Mesendoderm (in vitro differentiated cells): Measurements from ENCODE around the gene JAZF1.

Experiments used
- DNase-seq: peaks from one replicate; pipeline ENCODE4 v3.0.0; 2013
- H2AK5ac ChIP-seq: 2 replicates; pipeline ENCODE4 v1.6.1; 2013; ENCODE audit warnings: low read length, inconsistent platforms
- H2BK120ac ChIP-seq: 2 replicates; pipeline ENCODE4 v1.6.1; 2013; ENCODE audit warnings: low read depth, mild to moderate bottlenecking, low read length, moderate library complexity, mixed read lengths
- H2BK15ac ChIP-seq: replicated peaks from 2 replicates; pipeline ENCODE4 v1.6.1; 2013; ENCODE audit warnings: low read depth, mild to moderate bottlenecking, moderate library complexity
- H2BK5ac ChIP-seq: 2 replicates; pipeline ENCODE4 v1.6.1; 2013; ENCODE audit warnings: low read length, inconsistent platforms
- H3K18ac ChIP-seq: 2 replicates; pipeline ENCODE4 v1.6.1; 2013; ENCODE audit warnings: mild to moderate bottlenecking, low read length, mixed read lengths
- H3K23ac ChIP-seq: one replicate; pipeline ENCODE4 v1.6.1; 2013; ENCODE audit warnings: low read length
- H3K27ac ChIP-seq: 2 replicates; pipeline ENCODE4 v1.5.1; 2013; ENCODE audit warnings: low read depth, mild to moderate bottlenecking, inconsistent platforms, low read length, moderate library complexity
- H3K27me3 ChIP-seq: 2 replicates; pipeline ENCODE4 v1.6.1; 2013; ENCODE audit warnings: low read length, control low read depth, mild to moderate bottlenecking, inconsistent platforms; ENCODE audit not compliant: insufficient read depth, poor library complexity
- H3K36me3 ChIP-seq: 2 replicates; pipeline ENCODE4 v1.6.1; 2013; ENCODE audit warnings: low read length, inconsistent platforms; ENCODE audit not compliant: control insufficient read depth, insufficient read depth
- H3K4ac ChIP-seq: one replicate; pipeline ENCODE4 v1.6.1; 2013; ENCODE audit warnings: low read depth, mild to moderate bottlenecking, low read length, moderate library complexity
- H3K4me1 ChIP-seq: 2 replicates; pipeline ENCODE4 v1.6.1; 2013; ENCODE audit warnings: low read depth, low read length, inconsistent platforms; ENCODE audit not compliant: control insufficient read depth
- H3K4me2 ChIP-seq: 2 replicates; pipeline ENCODE4 v1.6.1; 2013; ENCODE audit warnings: low read length
- H3K4me3 ChIP-seq: 2 replicates; pipeline ENCODE4 v1.5.1; 2013; ENCODE audit warnings: mild to moderate bottlenecking, low read length
- H3K56ac ChIP-seq: one replicate; pipeline ENCODE4 v1.6.1; 2013; ENCODE audit warnings: low read length
- H3K79me1 ChIP-seq: 2 replicates; pipeline ENCODE4 v1.6.1; 2013; ENCODE audit warnings: low read length, inconsistent platforms
- H3K79me2 ChIP-seq: 2 replicates; pipeline ENCODE4 v1.6.1; 2013; ENCODE audit warnings: mild to moderate bottlenecking, low read length; ENCODE audit not compliant: control insufficient read depth, insufficient read depth
- H3K9ac ChIP-seq: 2 replicates; pipeline ENCODE4 v1.6.1; 2013; ENCODE audit warnings: low read length, inconsistent platforms
- H4K5ac ChIP-seq: one replicate; pipeline ENCODE4 v1.6.1; 2013; ENCODE audit warnings: low read length
- H4K8ac ChIP-seq: one replicate; pipeline ENCODE4 v1.6.1; 2013; ENCODE audit warnings: low read depth, mild to moderate bottlenecking, control low read depth, low read length, moderate library complexity
- WGBS: extraction: QIAGEN DNeasy Blood & Tissue Kit; methylation state at CpG from one replicate; pipeline ENCODE4 v1.1.7; 2013; ENCODE audit warnings: low lambda C conversion rate, missing lambda C conversion rate; ENCODE audit not compliant: insufficient coverage; ENCODE audit errors: extremely low coverage; 5-methylcytosine and 5-hydroxymethylcytosine counted together

Gene JAZF1

DNA sequence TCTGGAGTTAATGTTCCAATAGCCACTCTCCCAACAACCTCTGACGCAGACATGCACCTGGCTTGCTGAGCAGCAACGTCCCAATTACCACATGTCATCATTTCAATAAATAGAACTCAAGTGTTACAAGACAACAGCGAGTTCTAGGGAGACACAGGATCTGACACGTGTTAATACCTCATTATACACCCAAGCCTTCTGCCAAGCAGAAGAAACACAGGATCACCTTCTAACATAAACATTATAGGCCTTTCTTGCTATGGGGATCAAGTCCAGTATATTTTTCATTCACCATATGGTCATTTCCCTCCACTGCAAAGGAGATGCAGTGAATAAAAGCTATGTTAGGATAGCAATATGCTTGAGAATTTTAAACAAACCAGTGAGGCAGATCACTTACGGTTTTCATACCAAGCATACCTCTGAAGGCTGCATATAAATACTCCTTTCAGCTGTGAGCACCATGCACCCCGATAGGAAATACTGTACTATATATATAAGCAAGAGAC lies 74.2 kb downstream of the JAZF1 start:
- Histone ChIP-seq H3K23ac (no peak overlapping the region), H2BK15ac (no peak overlapping the region), H3K36me3 (no peaks in the 10 kb centered on the region), H3K4ac (no peak overlapping the region), H3K79me1 (peaks cover 2% of the 10 kb centered on the region), H3K79me2 (no peaks in the 10 kb centered on the region), H3K18ac (no peak overlapping the region), H4K5ac (no peak overlapping the region), H2AK5ac (no peak overlapping the region), H4K8ac (no peak overlapping the region), H2BK120ac (no peak overlapping the region), H3K56ac (no peak overlapping the region), H3K27me3 (no peaks in the 10 kb centered on the region), H3K9ac (no peak overlapping the region), H2BK5ac (no peak overlapping the region), H3K4me2 (no peak overlapping the region), H3K27ac (no peak overlapping the region), H3K4me1 (peaks cover 3% of the 10 kb centered on the region), H3K4me3 (no peak overlapping the region)
- no peak for DNase-seq
- WGBS: no CpG with 5 or more reads among the region's 6 CpGs

DNA sequence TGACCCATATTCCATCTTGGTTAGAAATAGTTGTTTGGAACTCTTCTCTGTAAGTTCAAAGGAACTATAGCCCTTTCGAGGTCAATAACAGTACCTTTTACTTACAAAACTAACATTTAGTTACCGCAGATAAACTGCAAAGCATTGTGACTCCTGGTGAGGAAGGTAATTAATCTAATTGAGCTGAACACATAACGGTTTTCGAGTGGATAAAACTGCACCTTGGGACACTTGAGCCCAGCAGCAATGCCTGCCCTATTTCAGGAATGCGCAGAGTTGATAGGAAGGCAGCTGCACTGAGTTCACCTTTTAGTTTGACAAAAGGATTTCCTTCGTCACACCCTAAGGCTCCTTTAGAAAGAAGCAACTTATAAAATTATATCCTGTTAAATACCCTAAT lies 75.4 kb downstream of the JAZF1 start:
- no peak overlapping the region for H3K23ac ChIP-seq
- no peak overlapping the region for H3K56ac ChIP-seq
- no peak overlapping the region for H4K5ac ChIP-seq
- no peaks in the 10 kb centered on the region for H3K79me2 ChIP-seq
- no peak overlapping the region for H3K18ac ChIP-seq
- H2BK5ac ChIP-seq: no peak overlapping the region
- no peaks in the 10 kb centered on the region for H3K36me3 ChIP-seq
- no peak overlapping the region for H3K4me3 ChIP-seq
- no peaks in the 10 kb centered on the region for H3K27me3 ChIP-seq
- no peak overlapping the region for H2AK5ac ChIP-seq
- H2BK15ac ChIP-seq: no peak overlapping the region
- WGBS: no CpG with 5 or more reads among the region's 6 CpGs
- H3K27ac ChIP-seq: no peak overlapping the region
- DNase-seq: no peak
- no peak overlapping the region for H3K9ac ChIP-seq
- no peak overlapping the region for H2BK120ac ChIP-seq
- H3K4me2 ChIP-seq: no peak overlapping the region
- peaks cover 3% of the 10 kb centered on the region for H3K4me1 ChIP-seq
- no peak overlapping the region for H3K4ac ChIP-seq
- H3K79me1 ChIP-seq: peaks cover 2% of the 10 kb centered on the region
- H4K8ac ChIP-seq: no peak overlapping the region

DNA sequence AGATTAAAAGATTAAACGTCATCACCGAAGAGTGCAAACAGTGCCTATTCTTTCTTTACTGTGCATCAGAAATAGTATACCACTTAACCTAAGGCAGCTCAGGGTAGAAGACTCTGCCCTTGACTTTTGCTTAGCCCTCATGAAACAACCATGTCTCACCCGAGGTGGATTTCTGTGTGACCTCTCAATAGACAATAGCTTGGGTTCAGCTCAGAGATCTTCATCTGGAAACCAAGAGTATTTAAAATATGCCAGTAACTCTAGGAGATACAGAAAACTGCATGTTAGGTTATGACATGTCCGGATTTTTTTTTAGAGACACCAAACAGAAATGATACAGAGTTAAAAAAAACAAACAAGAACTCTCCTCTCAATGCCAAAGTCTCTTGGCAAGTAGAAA lies 75.8 kb downstream of the JAZF1 start:
- Histone ChIP-seq H3K23ac (no peak overlapping the region), H3K36me3 (no peaks in the 10 kb centered on the region), H3K27ac (no peak overlapping the region), H4K5ac (no peak overlapping the region), H3K4me1 (peaks cover 3% of the 10 kb centered on the region), H3K27me3 (no peaks in the 10 kb centered on the region), H2BK120ac (no peak overlapping the region), H2BK15ac (no peak overlapping the region), H3K4me2 (no peak overlapping the region), H3K4ac (no peak overlapping the region), H3K79me2 (no peaks in the 10 kb centered on the region), H4K8ac (no peak overlapping the region), H3K56ac (no peak overlapping the region), H3K4me3 (no peak overlapping the region), H3K18ac (no peak overlapping the region), H3K79me1 (peaks cover 2% of the 10 kb centered on the region), H2BK5ac (no peak overlapping the region), H2AK5ac (no peak overlapping the region), H3K9ac (no peak overlapping the region)
- DNase-seq: no peak
- no CpG with 5 or more reads among the region's 4 CpGs for WGBS

DNA sequence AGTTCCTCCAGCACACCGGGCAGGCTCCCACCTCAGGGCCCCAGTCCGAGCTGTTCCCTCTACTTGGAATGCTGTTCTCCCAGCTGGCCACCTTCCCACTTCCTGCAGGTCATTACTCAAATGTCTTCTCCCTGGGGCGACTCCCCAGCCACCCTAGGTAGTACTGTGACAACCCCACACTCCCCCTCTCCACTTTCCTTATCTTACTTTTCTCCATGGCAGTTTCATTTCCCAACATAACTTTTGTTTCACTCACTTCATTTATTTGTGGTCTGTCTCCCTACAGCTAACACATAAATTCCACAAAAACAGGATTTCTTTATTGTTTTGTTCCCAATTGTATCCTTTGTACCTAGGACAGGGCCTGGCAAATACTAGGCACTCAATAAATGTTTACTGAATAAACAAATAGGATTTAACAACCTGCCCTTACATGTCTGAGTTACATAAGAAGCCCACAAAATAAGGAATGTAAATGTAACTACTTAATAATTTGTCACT lies 76.5 kb downstream of the JAZF1 start:
- no peak overlapping the region for H4K5ac ChIP-seq
- DNase-seq: no peak
- no peak overlapping the region for H4K8ac ChIP-seq
- no peak overlapping the region for H2BK15ac ChIP-seq
- H3K79me1 ChIP-seq: peaks cover 2% of the 10 kb centered on the region
- H3K23ac ChIP-seq: no peak overlapping the region
- no peak overlapping the region for H3K56ac ChIP-seq
- H3K18ac ChIP-seq: no peak overlapping the region
- peaks cover 3% of the 10 kb centered on the region for H3K4me1 ChIP-seq
- H3K79me2 ChIP-seq: no peaks in the 10 kb centered on the region
- no peak overlapping the region for H3K27ac ChIP-seq
- H2BK5ac ChIP-seq: no peak overlapping the region
- no peak overlapping the region for H2BK120ac ChIP-seq
- no peak overlapping the region for H3K4me3 ChIP-seq
- no CpG with 5 or more reads among the region's 3 CpGs for WGBS
- no peak overlapping the region for H3K4me2 ChIP-seq
- no peak overlapping the region for H3K9ac ChIP-seq
- no peak overlapping the region for H2AK5ac ChIP-seq
- H3K4ac ChIP-seq: no peak overlapping the region
- H3K27me3 ChIP-seq: no peaks in the 10 kb centered on the region
- H3K36me3 ChIP-seq: no peaks in the 10 kb centered on the region

DNA sequence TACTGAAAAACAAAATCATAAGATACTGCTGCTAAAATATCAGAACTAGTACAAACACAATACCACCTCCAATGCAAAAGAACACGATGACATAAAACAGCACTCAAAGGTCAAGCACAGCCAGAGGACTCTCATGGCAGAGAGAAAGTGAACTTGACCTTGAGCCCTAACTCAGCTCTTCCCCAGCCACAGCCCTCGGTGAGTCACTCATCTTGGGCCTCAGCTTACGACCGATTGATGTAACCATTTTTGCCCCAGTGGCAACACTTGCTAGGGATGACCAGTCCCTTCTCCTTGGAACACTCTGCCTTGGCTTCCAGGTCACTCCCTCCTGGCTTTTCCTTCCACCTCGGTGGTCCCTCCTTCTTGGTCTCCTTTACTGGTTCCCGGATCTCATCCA lies 77.8 kb downstream of the JAZF1 start:
- Histone ChIP-seq H2AK5ac (no peak overlapping the region), H3K9ac (no peak overlapping the region), H3K4ac (no peak overlapping the region), H3K4me3 (no peak overlapping the region), H3K36me3 (no peaks in the 10 kb centered on the region), H3K27ac (no peak overlapping the region), H3K27me3 (no peaks in the 10 kb centered on the region), H3K56ac (no peak overlapping the region), H2BK15ac (no peak overlapping the region), H3K79me2 (no peaks in the 10 kb centered on the region), H3K18ac (no peak overlapping the region), H3K4me1 (peaks cover 3% of the 10 kb centered on the region), H3K79me1 (peaks cover 2% of the 10 kb centered on the region), H4K8ac (no peak overlapping the region), H3K4me2 (no peak overlapping the region), H2BK120ac (no peak overlapping the region), H2BK5ac (no peak overlapping the region), H3K23ac (no peak overlapping the region), H4K5ac (no peak overlapping the region)
- WGBS: no CpG with 5 or more reads among the region's 6 CpGs
- peak; percentile 20 for DNase-seq

DNA sequence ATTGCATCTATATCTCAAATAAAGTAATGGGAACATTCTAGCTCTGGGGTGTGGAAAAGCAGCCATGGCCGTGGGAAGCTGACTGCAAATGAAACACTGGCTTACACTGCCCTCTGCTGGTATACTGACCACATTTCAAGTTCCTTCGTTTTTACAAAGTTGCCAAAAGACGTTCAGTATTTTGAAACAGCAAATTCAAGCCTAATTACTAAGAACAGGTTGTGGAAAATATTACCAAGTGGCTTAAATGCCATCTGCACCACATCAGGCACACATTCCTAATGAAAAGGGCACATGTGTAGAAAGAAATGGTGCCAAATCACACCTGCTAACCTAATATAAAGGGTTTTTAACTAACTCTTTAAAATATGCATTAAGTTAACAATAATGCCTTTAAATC lies 83.9 kb downstream of the JAZF1 start:
- Histone ChIP-seq H3K23ac (no peak overlapping the region), H3K79me2 (no peaks in the 10 kb centered on the region), H3K27ac (no peak overlapping the region), H4K8ac (no peak overlapping the region), H2BK120ac (no peak overlapping the region), H2BK15ac (no peak overlapping the region), H3K56ac (no peak overlapping the region), H3K4ac (no peak overlapping the region), H2BK5ac (no peak overlapping the region), H3K4me3 (no peak overlapping the region), H3K36me3 (no peaks in the 10 kb centered on the region), H3K79me1 (no peaks in the 10 kb centered on the region), H2AK5ac (no peak overlapping the region), H4K5ac (peak overlapping the region; percentile 85), H3K9ac (no peak overlapping the region), H3K4me1 (no peaks in the 10 kb centered on the region), H3K27me3 (no peaks in the 10 kb centered on the region), H3K18ac (no peak overlapping the region), H3K4me2 (no peak overlapping the region)
- peak; percentile 50 for DNase-seq
- WGBS: no CpG with 5 or more reads among the region's 3 CpGs
